H1 (cell line): Measurements from ENCODE around the gene C18orf63. TPM values are rescaled to one million over a fixed set of nuclear protein-coding genes. Genes with fewer than 3 reads are reported as not detected.

Experiments used
- CTCF ChIA-PET: fragments of 300-600 bp; sonication (Branson Sonifier 250); formaldehyde crosslinking; loops from one replicate; lab custom pipeline; 2021; ENCODE audit not compliant: partially characterized antibody; lab: Charles Lee
- POLR2A ChIA-PET: fragments of 300-600 bp; sonication (Branson Sonifier 250); formaldehyde crosslinking; loops from one replicate; lab custom pipeline; 2021; ENCODE audit warnings: inconsistent platforms; ENCODE audit not compliant: partially characterized antibody; lab: Charles Lee
- DNase-seq, 2 experiments: peaks; one replicate each; pipeline versions ENCODE4 v3.0.0 to v3.0.0-alpha.2; 2010 to 2022; ENCODE audit warnings: low spot score in 2 of 2, low read depth in 1 of 2, mixed read lengths in 1 of 2
- FAIRE-seq: peaks from 2 replicates; lab custom pipeline; 2011; peaks lifted over from hg19 to GRCh38; lab: Jason Lieb, UNC
- H2AFZ ChIP-seq: 2 replicates; pipeline ENCODE4 v1.8.1; 2012; ENCODE audit warnings: low read length, inconsistent platforms
- H2AK5ac ChIP-seq: 2 replicates; pipeline ENCODE4 v1.6.1; 2013; ENCODE audit warnings: low read depth, low read length
- H2BK120ac ChIP-seq: replicated peaks from 2 replicates; pipeline ENCODE3; 2013; ENCODE audit warnings: low read depth, low read length, inconsistent platforms
- H2BK12ac ChIP-seq: 2 replicates; pipeline ENCODE4 v1.6.1; 2013; ENCODE audit warnings: low read depth, low read length
- H2BK15ac ChIP-seq: 2 replicates; pipeline ENCODE4 v1.6.1; 2013; ENCODE audit warnings: low read length
- H2BK20ac ChIP-seq: 2 replicates; pipeline ENCODE4 v1.6.1; 2013; ENCODE audit warnings: low read length
- H2BK5ac ChIP-seq: 2 replicates; pipeline ENCODE4 v1.6.1; 2013; ENCODE audit warnings: low read depth, low read length
- H3K14ac ChIP-seq: 2 replicates; pipeline ENCODE4 v1.6.1; 2013; ENCODE audit warnings: inconsistent platforms; ENCODE audit not compliant: insufficient read length
- H3K18ac ChIP-seq: 2 replicates; pipeline ENCODE4 v1.6.1; 2013; ENCODE audit warnings: low read length; ENCODE audit errors: extremely low read depth
- H3K23ac ChIP-seq: 2 replicates; pipeline ENCODE4 v1.6.1; 2013; ENCODE audit warnings: inconsistent platforms; ENCODE audit not compliant: insufficient read length
- H3K23me2 ChIP-seq: 2 replicates; pipeline ENCODE4 v1.6.1; 2013; ENCODE audit warnings: low read depth, low read length
- H3K27ac ChIP-seq: 2 replicates; pipeline ENCODE4 v1.6.1; 2011; ENCODE audit warnings: low read depth, low read length, inconsistent platforms
- H3K27me3 ChIP-seq, 4 experiments: replicated peaks in 1 of 4; 1 replicate in 1 of 4; 2 replicates in 3 of 4; pipeline versions ENCODE4 v1.6.1 to v1.8.1; 2011 to 2013; ENCODE audit warnings: low read length in 3 of 4, mild to moderate bottlenecking in 3 of 4, inconsistent platforms in 2 of 4, mixed read lengths in 2 of 4, moderate library complexity in 1 of 4; ENCODE audit not compliant: control insufficient read depth in 3 of 4, insufficient read depth in 3 of 4; ENCODE audit errors: extremely low read depth in 1 of 4
- H3K36me3 ChIP-seq, 4 experiments: 2 replicates each; pipeline versions ENCODE4 v1.6.1 to v1.8.1; 2011 to 2013; ENCODE audit warnings: mild to moderate bottlenecking in 4 of 4, low read length in 3 of 4, moderate library complexity in 2 of 4, control low read depth in 1 of 4, inconsistent platforms in 1 of 4; ENCODE audit not compliant: insufficient read depth in 4 of 4, control insufficient read depth in 2 of 4
- H3K4ac ChIP-seq: replicated peaks from 2 replicates; pipeline ENCODE3; 2013; ENCODE audit warnings: low read length, low read depth, mixed read lengths, inconsistent platforms; ENCODE audit not compliant: insufficient read length
- H3K4me1 ChIP-seq, 4 experiments: replicated peaks in 1 of 4; 1 replicate in 1 of 4; 2 replicates in 3 of 4; pipeline versions ENCODE4 v1.6.1 to v1.8.1; 2011 to 2013; ENCODE audit warnings: low read length in 3 of 4, inconsistent platforms in 2 of 4, mixed read lengths in 1 of 4; ENCODE audit not compliant: insufficient read depth in 4 of 4, control insufficient read depth in 3 of 4
- H3K4me2 ChIP-seq, 2 experiments: 2 replicates each; pipeline versions ENCODE4 v1.6.1 to v1.8.1; 2011 to 2013; ENCODE audit warnings: low read depth in 2 of 2, low read length in 2 of 2, control low read depth in 1 of 2, inconsistent platforms in 1 of 2, mild to moderate bottlenecking in 1 of 2; ENCODE audit not compliant: insufficient read depth in 1 of 2
- H3K4me3 ChIP-seq, 4 experiments: fragments of 200-600, 300-600 bp in 1 of 4; sonication (generic), shearing (Covaris generic), sonication (Bioruptor Twin) in 1 of 4; 2 replicates each; pipeline versions ENCODE4 v1.5.1 to v1.8.1; 2011 to 2016; ENCODE audit warnings: low read length in 4 of 4, low read depth in 3 of 4, control low read depth in 2 of 4, inconsistent platforms in 2 of 4, mild to moderate bottlenecking in 2 of 4, mixed read lengths in 1 of 4, moderate library complexity in 1 of 4; ENCODE audit not compliant: insufficient read depth in 2 of 4; ENCODE audit errors: extremely low read depth in 1 of 4
- H3K56ac ChIP-seq: replicated peaks from 2 replicates; pipeline ENCODE3; 2013; ENCODE audit warnings: low read depth, mild to moderate bottlenecking, mixed read lengths, low read length, inconsistent platforms; ENCODE audit not compliant: insufficient read length
- H3K79me1 ChIP-seq: 2 replicates; pipeline ENCODE4 v1.6.1; 2013; ENCODE audit warnings: low read depth, low read length, control low read depth
- H3K79me2 ChIP-seq, 2 experiments: 2 replicates each; pipeline versions ENCODE4 v1.6.1 to v1.8.1; 2012 to 2013; ENCODE audit warnings: low read length in 2 of 2, mild to moderate bottlenecking in 2 of 2, inconsistent platforms in 1 of 2; ENCODE audit not compliant: insufficient read depth in 2 of 2, control insufficient read depth in 1 of 2
- H3K9ac ChIP-seq, 4 experiments: replicated peaks in 1 of 4; 1 replicate in 1 of 4; 2 replicates in 3 of 4; pipeline versions ENCODE4 v1.6.1 to v1.8.1; 2011 to 2013; ENCODE audit warnings: low read depth in 3 of 4, low read length in 3 of 4, control low read depth in 2 of 4, mild to moderate bottlenecking in 2 of 4, moderate library complexity in 2 of 4, inconsistent platforms in 1 of 4; ENCODE audit errors: extremely low read depth in 1 of 4
- H3K9me3 ChIP-seq, 2 experiments: 2 replicates each; pipeline versions ENCODE4 v1.6.1 to v1.8.1; 2012 to 2013; ENCODE audit warnings: mild to moderate bottlenecking in 2 of 2, moderate library complexity in 2 of 2, control low read depth in 1 of 2, inconsistent platforms in 1 of 2, low read depth in 1 of 2, low read length in 1 of 2, mixed read lengths in 1 of 2; ENCODE audit not compliant: insufficient read depth in 2 of 2
- H4K20me1 ChIP-seq, 2 experiments: replicated peaks in 1 of 2; 2 replicates each; pipeline versions ENCODE3 to v1.8.1; 2011 to 2013; ENCODE audit warnings: inconsistent platforms in 2 of 2, low read length in 2 of 2, mild to moderate bottlenecking in 1 of 2; ENCODE audit not compliant: insufficient read depth in 2 of 2, control insufficient read depth in 1 of 2
- H4K5ac ChIP-seq: 2 replicates; pipeline ENCODE4 v1.6.1; 2013; ENCODE audit warnings: low read length, low read depth, mixed read lengths, inconsistent platforms; ENCODE audit not compliant: insufficient read length
- H4K8ac ChIP-seq: 2 replicates; pipeline ENCODE4 v1.8.0; 2013; ENCODE audit warnings: mild to moderate bottlenecking, moderate library complexity, low read length, inconsistent platforms; ENCODE audit not compliant: insufficient read depth; ENCODE audit errors: extremely low read depth
- H4K91ac ChIP-seq: replicated peaks from 2 replicates; pipeline ENCODE3; 2013; ENCODE audit warnings: low read length, mixed read lengths, inconsistent platforms; ENCODE audit not compliant: insufficient read length
- ASH2L ChIP-seq: fragments of 200-600, 300-600 bp; sonication (generic); IDR thresholded peaks from one replicate; pipeline ENCODE4 v1.7.1; 2017; ENCODE audit warnings: low read length
- BCL11A ChIP-seq, 2 experiments: IDR thresholded peaks; one replicate each; pipeline ENCODE4 v1.6.1; 2011; ENCODE audit warnings: low read depth in 2 of 2, low read length in 2 of 2, mild to moderate bottlenecking in 2 of 2
- CHD1 ChIP-seq: IDR thresholded peaks from 2 replicates; pipeline ENCODE4 v1.6.1; 2012; ENCODE audit warnings: low read depth, low read length, improper control_type of control experiment
- CHD2 ChIP-seq: IDR thresholded peaks from 2 replicates; pipeline ENCODE4 v1.6.1; 2012; ENCODE audit warnings: low read length, improper control_type of control experiment
- HDAC2 ChIP-seq, 2 experiments: fragments of 300-600 bp in 1 of 2; sonication (generic) in 1 of 2; IDR thresholded peaks; 2 replicates each; pipeline ENCODE4 v1.6.1; 2011 to 2012; ENCODE audit warnings: low read depth in 2 of 2, low read length in 2 of 2, mild to moderate bottlenecking in 2 of 2, moderate library complexity in 2 of 2, borderline replicate concordance in 1 of 2, inconsistent platforms in 1 of 2
- JUN ChIP-seq: IDR thresholded peaks from 2 replicates; pipeline ENCODE4 v1.6.1; 2011; ENCODE audit warnings: low read depth, mild to moderate bottlenecking, improper control_type of control experiment, low read length
- PHF8 ChIP-seq: fragments of 200-600 bp; sonication (generic); conservative IDR thresholded peaks from 2 replicates; pipeline ENCODE4 v1.7.1; 2012; ENCODE audit warnings: low read depth, mild to moderate bottlenecking, inconsistent platforms, low read length, moderate library complexity
- RBBP5 ChIP-seq: IDR thresholded peaks from 2 replicates; pipeline ENCODE4 v1.7.1; 2012; ENCODE audit warnings: low read depth, mild to moderate bottlenecking, inconsistent platforms, low read length, moderate library complexity, borderline replicate concordance
- RFX5 ChIP-seq: IDR thresholded peaks from 2 replicates; pipeline ENCODE4 v1.6.1; 2011; ENCODE audit warnings: low read depth, low read length, improper control_type of control experiment, borderline replicate concordance
- TBP ChIP-seq: IDR thresholded peaks from 2 replicates; pipeline ENCODE4 v1.6.1; 2011; ENCODE audit warnings: low read depth, low read length, improper control_type of control experiment
- YY1 ChIP-seq: IDR thresholded peaks from 2 replicates; pipeline ENCODE4 v1.6.1; 2011; ENCODE audit warnings: low read depth, mild to moderate bottlenecking, low read length
- ZNF274 ChIP-seq: IDR thresholded peaks from 2 replicates; pipeline ENCODE4 v1.7.0; 2012; ENCODE audit warnings: low read length, borderline replicate concordance; ENCODE audit errors: extremely low read depth
- WGBS, 2 experiments: shearing (Covaris generic) in 1 of 2; methylation state at CpG; one replicate each; pipeline versions ENCODE4 v1.1.6 to v1.1.7; 2013 to 2015; ENCODE audit warnings: low lambda C conversion rate in 2 of 2, mixed read lengths in 2 of 2, inconsistent platforms in 1 of 2, low coverage in 1 of 2, missing lambda C conversion rate in 1 of 2; ENCODE audit not compliant: insufficient replicate concordance in 2 of 2, insufficient coverage in 1 of 2, insufficient read length in 1 of 2; ENCODE audit errors: extremely low coverage in 1 of 2, missing lambda C conversion rate in 1 of 2; 5-methylcytosine and 5-hydroxymethylcytosine counted together
- polyA plus RNA-seq, 7 experiments: library from polyadenylated mRNA; depleted of rRNA in 3 of 7; stranded (reverse) in 5 of 7; unstranded in 2 of 7; fragments of >200 nt in 5 of 7; fragments of 200-250 nt in 2 of 7; gene quantifications; 1 replicate in 5 of 7; 2 replicates in 1 of 7; 4 replicates in 1 of 7; pipeline versions ENCODE4 v1.2.1 to v1.2.3, GENCODE V29; 2011 to 2013; ENCODE audit warnings: missing spikeins in 2 of 7, mixed read lengths in 2 of 7
- total RNA-seq: library from RNA; stranded (reverse); fragmentation: NEBNext Ultra II Directional; extraction: Animal tissue kit (Norgen Biotek cat#: 25700); gene quantifications from 2 replicates; pipeline ENCODE4 v1.2.1, GENCODE V29; 2021
- TF ChIP-seq, protein P1 (sequence below): IDR thresholded peaks from 2 replicates; pipeline ENCODE4 v1.6.1; 2011; ENCODE audit warnings: low read depth, mild to moderate bottlenecking, low read length; ENCODE audit not compliant: insufficient read depth

Gene C18orf63
- total and polyA plus RNA-seq, 2 of the 8 experiments (the other 6 are each of a cell fraction or from before 2014, with no cell fraction given) = not detected

- no peak for FAIRE-seq
These were observed 39.0 kb upstream of the C18orf63 start for GRCh38 chr18:74276609-74277008.

More at GRCh38 chr18:74276609-74277008, 39.0 kb upstream of the C18orf63 start:
- 95% methylated on average over 10 of the region's 10 CpGs; no CpG with 5 or more reads in 1 of the 2 experiments for WGBS, 2 experiments
- H4K8ac ChIP-seq = no peak overlapping the region
- no peak overlapping the region for H2AFZ ChIP-seq
- no peak overlapping the region; the same call in 1 of the 2 replicates for H3K18ac ChIP-seq
- TF ChIP-seq BCL11A (IDR thresholded peaks at IDR 0.05; ENCODE audit: low read depth in 2 of 2, low read length in 2 of 2) (no peak), ASH2L (no peak), CHD2 (no peak), RFX5 (no peak), YY1 (no peak), PHF8 (no peak), CHD1 (no peak), JUN (no peak), HDAC2 (IDR thresholded peaks at IDR 0.05; ENCODE audit: borderline replicate concordance in 1 of 2, low read depth in 2 of 2, low read length in 2 of 2) (no peak), ZNF274 (no peak), TBP (no peak), RBBP5 (no peak)
- TF ChIP-seq, protein P1, sequence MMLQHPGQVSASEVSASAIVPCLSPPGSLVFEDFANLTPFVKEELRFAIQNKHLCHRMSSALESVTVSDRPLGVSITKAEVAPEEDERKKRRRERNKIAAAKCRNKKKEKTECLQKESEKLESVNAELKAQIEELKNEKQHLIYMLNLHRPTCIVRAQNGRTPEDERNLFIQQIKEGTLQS = no peak
- TF ChIP-seq, all 59 proteins: peak for 0
- Histone ChIP-seq H3K4me2 (no peak overlapping the region), H2BK12ac (no peak overlapping the region), H3K23ac (no peak overlapping the region), H3K23me2 (peaks cover 1% of the 10 kb centered on the region; the same call in 1 of the 2 replicates), H3K14ac (no peak overlapping the region), H2BK120ac (no peak overlapping the region), H3K27ac (no peak overlapping the region), H4K5ac (no peak overlapping the region), H2BK15ac (no peak overlapping the region), H3K9ac (no peak overlapping the region), H2BK20ac (no peak overlapping the region), H3K4me1 (peaks cover 5 to 17% (median 12%) of the 10 kb centered on the region in 4 experiments), H3K4ac (no peak overlapping the region), H4K20me1 (no peaks in the 10 kb centered on the region), H3K9me3 (no peaks in the 10 kb centered on the region), H3K56ac (no peak overlapping the region), H3K79me1 (peaks cover 12% of the 10 kb centered on the region; the same call in 1 of the 2 replicates), H3K36me3 (no peaks in the 10 kb centered on the region), H4K91ac (no peak overlapping the region), H2AK5ac (no peak overlapping the region), H3K27me3 (no peaks in the 10 kb centered on the region), H3K4me3 (no peak overlapping the region), H2BK5ac (no peak overlapping the region), H3K79me2 (peaks cover 0 to 89% of the 10 kb centered on the region in 2 experiments; a peak in 3 of 4 replicates)
- ChIA-PET POLR2A (no interaction called here), CTCF (interaction anchor here (0.7 to 2.0 kb wide), 4 partner anchors 13 to 53 kb away, joined by 3 to 4 read pairs (median 3); no protein-coding TSS in a partner anchor)
- DNase-seq = no peak
